ENCODE results near the gene DAP3.
A peak's percentile ranks its signal among the peaks of the same experiment; 100 is the strongest.
"Not testable (repeated sequence)": the region's sequence is repeated elsewhere in the genome, so short reads cannot be mapped to it uniquely, and the experiment has no call there.

The DAP3 gene

DNA sequence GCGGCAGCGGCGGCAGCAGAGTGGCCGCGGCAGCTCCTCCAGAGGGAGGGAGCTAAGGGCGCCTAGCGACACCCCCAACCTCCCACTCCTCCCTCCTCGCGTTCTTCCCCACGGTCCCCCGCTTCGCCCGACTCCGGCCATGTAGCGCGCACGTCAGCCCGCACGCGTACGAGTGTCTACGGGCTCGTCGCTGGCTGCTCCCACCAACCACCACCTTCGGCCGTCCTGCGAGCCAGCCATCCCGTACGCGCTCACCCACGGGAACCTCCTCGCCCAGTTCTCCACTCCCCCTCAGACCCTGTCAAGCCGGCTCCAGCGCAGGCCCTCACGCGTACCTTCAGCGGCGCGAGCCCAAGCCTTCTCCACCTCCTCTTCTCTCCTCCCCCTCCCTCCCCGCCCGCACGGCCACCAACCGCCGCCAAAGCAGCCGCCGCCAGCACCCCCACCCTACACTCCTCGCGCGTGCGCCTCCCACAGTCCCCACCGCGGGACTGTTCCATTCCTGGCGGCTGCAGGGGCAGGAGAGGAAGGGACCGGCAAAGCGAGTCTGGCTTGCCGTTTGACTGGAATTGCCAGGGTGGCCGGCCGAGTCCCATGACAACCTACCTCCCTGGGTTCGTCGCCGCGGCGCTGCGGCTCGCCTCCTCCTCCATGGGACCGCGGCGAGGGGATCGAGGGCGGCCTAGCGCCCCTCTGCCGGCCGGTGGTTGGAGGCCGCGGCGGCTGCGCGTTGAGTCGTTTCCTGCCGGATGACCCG is 389 bp upstream of the DAP3 start, which contains the start of gene YY1AP1:
Gene YY1AP1, minus strand, starts transcription at position 451 of the 757 bp plus-strand sequence. CDS start 8,338 bp downstream, outside the sequence.
- peak within 1 kb of the TSS; percentile 91 for H3K4me3 ChIP-seq (ENCODE audit: low read length)
- TF ChIP-seq, protein P1, sequence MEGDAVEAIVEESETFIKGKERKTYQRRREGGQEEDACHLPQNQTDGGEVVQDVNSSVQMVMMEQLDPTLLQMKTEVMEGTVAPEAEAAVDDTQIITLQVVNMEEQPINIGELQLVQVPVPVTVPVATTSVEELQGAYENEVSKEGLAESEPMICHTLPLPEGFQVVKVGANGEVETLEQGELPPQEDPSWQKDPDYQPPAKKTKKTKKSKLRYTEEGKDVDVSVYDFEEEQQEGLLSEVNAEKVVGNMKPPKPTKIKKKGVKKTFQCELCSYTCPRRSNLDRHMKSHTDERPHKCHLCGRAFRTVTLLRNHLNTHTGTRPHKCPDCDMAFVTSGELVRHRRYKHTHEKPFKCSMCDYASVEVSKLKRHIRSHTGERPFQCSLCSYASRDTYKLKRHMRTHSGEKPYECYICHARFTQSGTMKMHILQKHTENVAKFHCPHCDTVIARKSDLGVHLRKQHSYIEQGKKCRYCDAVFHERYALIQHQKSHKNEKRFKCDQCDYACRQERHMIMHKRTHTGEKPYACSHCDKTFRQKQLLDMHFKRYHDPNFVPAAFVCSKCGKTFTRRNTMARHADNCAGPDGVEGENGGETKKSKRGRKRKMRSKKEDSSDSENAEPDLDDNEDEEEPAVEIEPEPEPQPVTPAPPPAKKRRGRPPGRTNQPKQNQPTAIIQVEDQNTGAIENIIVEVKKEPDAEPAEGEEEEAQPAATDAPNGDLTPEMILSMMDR (conservative IDR thresholded peaks at IDR 0.05; ENCODE audit: low read depth, low read length), result no peak
- peak; percentile 57 for DNase-seq (ENCODE audit: low read depth)

DNA sequence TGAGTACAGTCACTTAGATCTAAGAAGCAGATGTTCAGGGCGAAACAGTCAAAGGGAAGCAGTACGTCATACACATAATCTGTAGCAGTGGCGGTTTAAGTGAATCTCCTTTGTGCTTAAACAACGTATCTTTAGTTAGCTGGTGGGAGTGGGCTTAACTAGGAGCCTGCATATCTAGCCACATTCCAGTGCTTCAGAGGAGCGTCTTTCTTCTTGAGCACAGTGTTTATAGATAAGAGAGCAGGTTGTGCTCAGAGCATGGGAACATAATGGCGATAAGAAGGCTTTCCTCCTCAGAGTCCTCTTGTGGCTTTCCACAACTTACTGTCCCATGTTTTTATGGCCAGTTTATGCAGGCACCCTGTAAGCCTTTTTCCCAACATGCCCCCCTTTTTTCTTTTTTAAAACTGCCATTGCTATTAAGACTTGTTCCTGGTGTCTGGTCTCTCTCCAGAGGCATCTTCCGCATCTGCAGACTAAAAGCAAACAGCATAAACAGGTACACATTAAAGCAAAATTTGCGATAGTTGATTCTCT is 3.2 kb downstream of the DAP3 start:
- TF ChIP-seq, protein P1 (conservative IDR thresholded peaks at IDR 0.05; ENCODE audit: low read depth, low read length), result no peak
- no peak for DNase-seq (ENCODE audit: low read depth)
- no peak overlapping the region for H3K4me3 ChIP-seq (ENCODE audit: low read length)

DNA sequence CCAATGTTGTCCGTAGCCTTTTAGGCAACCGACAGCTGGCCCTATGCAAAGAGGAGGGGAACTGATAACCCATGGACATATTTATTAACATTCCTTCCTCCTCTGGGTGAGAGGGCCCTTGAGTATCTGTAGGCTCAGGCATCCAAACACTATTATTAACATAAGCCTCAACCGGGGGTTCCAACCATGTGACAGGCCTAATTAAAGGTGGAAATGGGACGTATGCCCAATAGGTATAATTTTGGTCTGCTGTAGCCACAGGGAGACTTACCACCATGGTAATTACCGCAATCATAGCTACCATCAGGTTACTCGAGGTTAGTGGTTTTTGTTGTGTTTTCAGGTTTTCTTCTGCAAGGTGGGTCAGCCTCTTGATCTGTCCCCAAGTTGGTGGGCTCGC is 5.3 kb downstream of the DAP3 start:
- no peak for DNase-seq (ENCODE audit: low read depth)
- TF ChIP-seq, protein P1 (conservative IDR thresholded peaks at IDR 0.05; ENCODE audit: low read depth, low read length), result no peak
- no peak overlapping the region for H3K4me3 ChIP-seq (ENCODE audit: low read length)

DNA sequence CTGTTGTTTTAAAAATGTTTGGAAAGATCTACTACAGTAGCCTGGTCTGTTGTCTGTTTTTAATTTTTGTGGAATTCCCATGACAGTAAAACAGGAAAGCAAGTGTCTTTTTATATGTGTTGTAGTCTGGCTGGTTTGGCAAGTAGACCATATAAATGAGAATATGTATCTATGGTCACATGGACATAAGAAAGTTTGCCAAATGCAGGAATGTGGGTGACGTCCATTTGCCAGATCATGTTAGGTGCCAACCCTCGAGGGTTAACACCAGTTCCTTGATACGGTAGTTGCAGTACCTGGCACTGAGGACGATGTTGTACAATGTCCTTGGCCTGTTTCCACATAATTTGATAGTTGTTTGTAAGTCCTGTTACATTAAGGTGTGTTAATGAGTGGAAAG is 6.2 kb downstream of the DAP3 start:
- DNase-seq (ENCODE audit: low read depth), result peak; percentile 50
- TF ChIP-seq, protein P1 (conservative IDR thresholded peaks at IDR 0.05; ENCODE audit: low read depth, low read length), result no peak
- no peak overlapping the region for H3K4me3 ChIP-seq (ENCODE audit: low read length)

DNA sequence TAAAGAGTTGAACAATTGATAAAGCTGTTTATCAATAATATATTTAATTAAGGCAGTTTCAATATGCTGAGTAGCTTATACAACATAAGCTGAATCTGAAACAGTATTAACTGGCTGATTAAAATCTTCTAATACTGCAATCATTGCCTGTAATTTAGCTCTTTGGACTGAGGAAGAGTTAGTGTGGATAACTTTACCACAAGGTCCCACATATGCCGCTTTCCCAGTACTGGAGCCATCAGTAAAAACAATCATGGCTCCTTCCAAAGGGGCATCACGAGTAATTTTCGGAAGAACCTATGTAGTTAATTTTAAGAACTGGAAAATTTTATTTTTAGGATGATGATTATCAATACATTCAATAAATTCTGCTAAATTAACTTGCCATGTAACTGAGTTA is 6.7 kb downstream of the DAP3 start:
- no peak overlapping the region for H3K4me3 ChIP-seq (ENCODE audit: low read length)
- no peak for DNase-seq (ENCODE audit: low read depth)
- TF ChIP-seq, protein P1 (conservative IDR thresholded peaks at IDR 0.05; ENCODE audit: low read depth, low read length), result no peak

DNA sequence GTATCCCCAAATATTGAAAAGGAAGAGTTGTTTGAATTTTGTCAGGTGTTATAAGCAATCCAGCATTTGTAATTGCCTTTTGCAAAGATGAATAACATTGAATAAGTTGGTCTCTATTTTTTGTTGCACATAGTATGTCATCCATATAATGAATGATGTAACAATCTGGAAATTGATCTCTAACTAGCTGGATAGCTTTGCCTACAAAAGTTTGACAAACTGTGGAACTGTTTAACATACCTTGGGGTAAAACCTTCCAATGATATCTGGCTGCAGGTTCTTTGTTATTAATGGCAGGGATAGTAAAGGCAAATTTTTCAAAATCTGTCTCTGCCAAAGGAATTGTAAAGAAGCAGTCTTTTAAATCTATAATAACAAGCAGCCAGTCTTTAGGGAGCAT is 7.6 kb downstream of the DAP3 start:
- TF ChIP-seq, protein P1 (conservative IDR thresholded peaks at IDR 0.05; ENCODE audit: low read depth, low read length), result no peak
- no peak overlapping the region for H3K4me3 ChIP-seq (ENCODE audit: low read length)
- no peak for DNase-seq (ENCODE audit: low read depth)

DNA sequence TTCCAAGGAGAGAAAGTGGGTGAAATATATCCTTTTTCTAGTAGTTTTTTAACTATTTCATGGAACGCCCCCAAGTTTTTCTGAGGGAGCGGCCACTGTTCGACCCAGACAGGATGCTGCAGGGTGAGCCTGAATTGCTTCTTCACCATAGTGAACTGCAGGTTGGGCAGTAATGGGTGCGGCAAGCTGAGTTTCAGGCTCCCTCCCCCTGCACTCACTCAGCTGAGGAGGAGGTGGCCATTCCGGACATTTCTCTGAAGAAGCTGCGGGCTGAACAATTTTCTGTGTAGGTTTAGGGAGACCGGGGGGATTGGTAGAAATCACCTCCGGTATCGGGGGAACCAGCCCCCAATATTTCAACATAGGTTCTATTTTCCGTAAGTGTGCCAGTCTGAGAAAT is 8.2 kb downstream of the DAP3 start:
- no peak for DNase-seq (ENCODE audit: low read depth)
- TF ChIP-seq, protein P1 (conservative IDR thresholded peaks at IDR 0.05; ENCODE audit: low read depth, low read length), result no peak
- H3K4me3 ChIP-seq (ENCODE audit: low read length), result no peak overlapping the region

DNA sequence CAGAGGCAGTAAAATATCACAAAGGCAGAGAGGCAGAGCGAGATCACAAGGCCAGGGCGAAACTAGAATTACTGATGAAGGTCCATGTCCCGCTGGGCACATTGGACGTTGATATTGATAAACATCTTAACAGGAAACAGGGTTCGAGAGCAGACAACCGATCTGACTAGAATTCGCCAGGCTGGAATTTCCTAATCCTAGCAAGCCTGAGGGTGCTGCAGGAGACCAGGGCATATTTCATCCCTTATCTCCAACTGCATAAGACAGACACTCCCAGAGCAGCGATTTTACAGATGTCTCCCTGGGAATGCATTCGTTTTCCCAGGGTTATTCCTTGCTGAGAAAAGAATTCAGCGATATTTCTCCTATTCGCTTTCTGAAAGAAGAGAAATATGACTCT is 8.7 kb downstream of the DAP3 start:
- not testable (repeated sequence) for H3K4me3 ChIP-seq (ENCODE audit: low read length); DNase-seq (ENCODE audit: low read depth)

Measured in retinal pigment epithelial cell (primary cell).